ENCODE measurements around the gene FASTKD3. TPM values are rescaled to one million over a fixed set of nuclear protein-coding genes. Genes with fewer than 3 reads are reported as not detected.

The FASTKD3 gene
- total and polyA plus RNA-seq, 10 of the 15 experiments (the other 5 are each of a cell fraction or from before 2014, with no cell fraction given) = 12.1 to 59.6 (median 25.3) TPM

DNA sequence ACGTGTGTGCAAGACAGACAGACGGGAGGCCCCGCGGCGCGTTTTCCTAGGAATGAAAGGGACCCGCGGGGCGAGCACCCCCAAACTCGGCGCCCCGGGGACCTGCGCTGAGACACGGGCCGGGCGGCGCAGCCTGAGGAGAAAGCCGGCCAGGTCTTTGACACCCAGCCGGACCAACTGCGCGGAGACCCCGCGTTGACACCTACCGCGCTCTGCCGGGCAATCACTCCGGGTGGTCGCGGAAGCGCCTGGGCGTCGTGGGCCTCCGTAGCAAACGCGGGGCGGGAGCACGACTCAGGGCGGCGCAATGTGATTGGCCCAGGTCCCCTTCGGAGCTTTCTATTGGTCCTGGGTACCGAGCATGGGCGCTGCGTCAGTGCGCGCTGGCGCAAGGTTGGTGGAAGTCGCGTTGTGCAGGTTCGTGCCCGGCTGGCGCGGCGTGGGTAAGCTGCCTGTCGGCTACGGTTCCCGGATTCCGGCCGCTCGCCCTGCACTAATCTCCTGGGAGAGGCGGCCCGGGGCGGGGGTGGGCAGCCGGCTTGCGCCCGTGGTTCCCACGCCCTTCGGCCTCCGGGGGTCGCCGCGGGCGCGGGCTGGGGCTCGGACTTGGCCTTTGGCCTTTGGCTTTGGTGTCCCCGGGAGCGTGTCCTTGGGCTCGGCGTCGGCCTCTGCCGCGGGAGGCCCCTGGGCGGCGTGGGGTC is at the start of gene FASTKD3, which contains the start of gene MTRR (continued):
- TF ChIP-seq, protein P1, sequence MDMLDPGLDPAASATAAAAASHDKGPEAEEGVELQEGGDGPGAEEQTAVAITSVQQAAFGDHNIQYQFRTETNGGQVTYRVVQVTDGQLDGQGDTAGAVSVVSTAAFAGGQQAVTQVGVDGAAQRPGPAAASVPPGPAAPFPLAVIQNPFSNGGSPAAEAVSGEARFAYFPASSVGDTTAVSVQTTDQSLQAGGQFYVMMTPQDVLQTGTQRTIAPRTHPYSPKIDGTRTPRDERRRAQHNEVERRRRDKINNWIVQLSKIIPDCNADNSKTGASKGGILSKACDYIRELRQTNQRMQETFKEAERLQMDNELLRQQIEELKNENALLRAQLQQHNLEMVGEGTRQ (IDR thresholded peaks at IDR 0.05; ENCODE audit: borderline replicate concordance, low read depth, low read length) = no peak
- no peak; the same call in 1 of the 2 replicates for TF ChIP-seq ZNF622 (IDR thresholded peaks at IDR 0.05)
- TF ChIP-seq, protein P2, sequence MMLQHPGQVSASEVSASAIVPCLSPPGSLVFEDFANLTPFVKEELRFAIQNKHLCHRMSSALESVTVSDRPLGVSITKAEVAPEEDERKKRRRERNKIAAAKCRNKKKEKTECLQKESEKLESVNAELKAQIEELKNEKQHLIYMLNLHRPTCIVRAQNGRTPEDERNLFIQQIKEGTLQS (IDR thresholded peaks at IDR 0.05; ENCODE audit: borderline replicate concordance, extremely low read depth, low read depth, low read length) = no peak
- TF ChIP-seq CHD4 (IDR thresholded peaks at IDR 0.05) = no peak
- peak; percentile 2 to 31; a peak in 3 of 4 replicates for TF ChIP-seq IKZF2 (IDR thresholded peaks at IDR 0.05)
- TF ChIP-seq BRCA1 (IDR thresholded peaks at IDR 0.05; ENCODE audit: low read depth, low read length) = no peak
- TF ChIP-seq ZBED1 (IDR thresholded peaks at IDR 0.05; ENCODE audit: borderline replicate concordance) = peak; percentile 36; the same call in 1 of the 2 replicates
- no peak for TF ChIP-seq HDGF (IDR thresholded peaks at IDR 0.05)
- TF ChIP-seq, protein P3, sequence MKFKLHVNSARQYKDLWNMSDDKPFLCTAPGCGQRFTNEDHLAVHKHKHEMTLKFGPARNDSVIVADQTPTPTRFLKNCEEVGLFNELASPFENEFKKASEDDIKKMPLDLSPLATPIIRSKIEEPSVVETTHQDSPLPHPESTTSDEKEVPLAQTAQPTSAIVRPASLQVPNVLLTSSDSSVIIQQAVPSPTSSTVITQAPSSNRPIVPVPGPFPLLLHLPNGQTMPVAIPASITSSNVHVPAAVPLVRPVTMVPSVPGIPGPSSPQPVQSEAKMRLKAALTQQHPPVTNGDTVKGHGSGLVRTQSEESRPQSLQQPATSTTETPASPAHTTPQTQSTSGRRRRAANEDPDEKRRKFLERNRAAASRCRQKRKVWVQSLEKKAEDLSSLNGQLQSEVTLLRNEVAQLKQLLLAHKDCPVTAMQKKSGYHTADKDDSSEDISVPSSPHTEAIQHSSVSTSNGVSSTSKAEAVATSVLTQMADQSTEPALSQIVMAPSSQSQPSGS (IDR thresholded peaks at IDR 0.05; ENCODE audit: low read length) = no peak
- TF ChIP-seq MEF2B (IDR thresholded peaks at IDR 0.05; ENCODE audit: partially characterized antibody, poor library complexity, severe bottlenecking) = no peak
- no peak for TF ChIP-seq FOXK2 (IDR thresholded peaks at IDR 0.05)
- no peak for TF ChIP-seq ZNF274 (IDR thresholded peaks at IDR 0.05; ENCODE audit: insufficient read depth, insufficient read length)
- TF ChIP-seq, protein P4, sequence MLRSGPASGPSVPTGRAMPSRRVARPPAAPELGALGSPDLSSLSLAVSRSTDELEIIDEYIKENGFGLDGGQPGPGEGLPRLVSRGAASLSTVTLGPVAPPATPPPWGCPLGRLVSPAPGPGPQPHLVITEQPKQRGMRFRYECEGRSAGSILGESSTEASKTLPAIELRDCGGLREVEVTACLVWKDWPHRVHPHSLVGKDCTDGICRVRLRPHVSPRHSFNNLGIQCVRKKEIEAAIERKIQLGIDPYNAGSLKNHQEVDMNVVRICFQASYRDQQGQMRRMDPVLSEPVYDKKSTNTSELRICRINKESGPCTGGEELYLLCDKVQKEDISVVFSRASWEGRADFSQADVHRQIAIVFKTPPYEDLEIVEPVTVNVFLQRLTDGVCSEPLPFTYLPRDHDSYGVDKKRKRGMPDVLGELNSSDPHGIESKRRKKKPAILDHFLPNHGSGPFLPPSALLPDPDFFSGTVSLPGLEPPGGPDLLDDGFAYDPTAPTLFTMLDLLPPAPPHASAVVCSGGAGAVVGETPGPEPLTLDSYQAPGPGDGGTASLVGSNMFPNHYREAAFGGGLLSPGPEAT (IDR thresholded peaks at IDR 0.05; ENCODE audit: low read depth) = peak; percentile 43; the same call in 1 of the 2 replicates
- TF ChIP-seq, protein P5, sequence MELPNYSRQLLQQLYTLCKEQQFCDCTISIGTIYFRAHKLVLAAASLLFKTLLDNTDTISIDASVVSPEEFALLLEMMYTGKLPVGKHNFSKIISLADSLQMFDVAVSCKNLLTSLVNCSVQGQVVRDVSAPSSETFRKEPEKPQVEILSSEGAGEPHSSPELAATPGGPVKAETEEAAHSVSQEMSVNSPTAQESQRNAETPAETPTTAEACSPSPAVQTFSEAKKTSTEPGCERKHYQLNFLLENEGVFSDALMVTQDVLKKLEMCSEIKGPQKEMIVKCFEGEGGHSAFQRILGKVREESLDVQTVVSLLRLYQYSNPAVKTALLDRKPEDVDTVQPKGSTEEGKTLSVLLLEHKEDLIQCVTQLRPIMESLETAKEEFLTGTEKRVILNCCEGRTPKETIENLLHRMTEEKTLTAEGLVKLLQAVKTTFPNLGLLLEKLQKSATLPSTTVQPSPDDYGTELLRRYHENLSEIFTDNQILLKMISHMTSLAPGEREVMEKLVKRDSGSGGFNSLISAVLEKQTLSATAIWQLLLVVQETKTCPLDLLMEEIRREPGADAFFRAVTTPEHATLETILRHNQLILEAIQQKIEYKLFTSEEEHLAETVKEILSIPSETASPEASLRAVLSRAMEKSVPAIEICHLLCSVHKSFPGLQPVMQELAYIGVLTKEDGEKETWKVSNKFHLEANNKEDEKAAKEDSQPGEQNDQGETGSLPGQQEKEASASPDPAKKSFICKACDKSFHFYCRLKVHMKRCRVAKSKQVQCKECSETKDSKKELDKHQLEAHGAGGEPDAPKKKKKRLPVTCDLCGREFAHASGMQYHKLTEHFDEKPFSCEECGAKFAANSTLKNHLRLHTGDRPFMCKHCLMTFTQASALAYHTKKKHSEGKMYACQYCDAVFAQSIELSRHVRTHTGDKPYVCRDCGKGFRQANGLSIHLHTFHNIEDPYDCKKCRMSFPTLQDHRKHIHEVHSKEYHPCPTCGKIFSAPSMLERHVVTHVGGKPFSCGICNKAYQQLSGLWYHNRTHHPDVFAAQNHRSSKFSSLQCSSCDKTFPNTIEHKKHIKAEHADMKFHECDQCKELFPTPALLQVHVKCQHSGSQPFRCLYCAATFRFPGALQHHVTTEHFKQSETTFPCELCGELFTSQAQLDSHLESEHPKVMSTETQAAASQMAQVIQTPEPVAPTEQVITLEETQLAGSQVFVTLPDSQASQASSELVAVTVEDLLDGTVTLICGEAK (IDR thresholded peaks at IDR 0.05; ENCODE audit: borderline replicate concordance) = 0 out of 2 replicates have a peak, but pooled peaks have one; percentile 22
- no peak for TF ChIP-seq RB1 (IDR thresholded peaks at IDR 0.05; ENCODE audit: borderline replicate concordance)
